ENCODE results near the gene MYO18B.

DNA sequence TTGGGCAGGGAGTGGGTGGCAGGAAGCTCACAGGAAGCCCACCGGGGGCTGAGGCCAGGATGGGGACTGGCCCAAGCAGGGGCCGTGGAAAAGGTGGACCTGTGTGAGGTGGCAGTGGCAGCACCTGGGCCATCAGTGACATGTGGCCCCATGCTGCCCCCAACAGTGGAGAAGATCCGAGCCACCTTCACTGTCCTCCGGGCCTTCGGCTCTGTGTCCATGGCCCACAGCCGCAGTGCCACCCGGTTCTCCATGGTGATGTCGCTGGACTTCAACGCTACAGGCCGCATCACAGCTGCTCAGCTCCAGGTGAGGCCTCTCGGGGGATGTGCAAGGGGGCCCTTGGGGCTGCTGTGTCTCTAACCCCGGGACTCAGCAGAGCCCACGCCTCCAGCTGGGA is 37.9 kb downstream of the MYO18B start:
- TF ChIP-seq CTCF (IDR thresholded peaks at IDR 0.05; ENCODE audit: extremely low read depth in 1 of 2, insufficient read depth in 1 of 2, low read depth in 1 of 2, low read length in 2 of 2) (no peak), POLR2A (IDR thresholded peaks at IDR 0.05; ENCODE audit: low read depth, low read length) (no peak), EZH2 (IDR thresholded peaks at IDR 0.05; ENCODE audit: borderline replicate concordance, low read depth, low read length, severe bottlenecking) (no peak)

All from endothelial cell of umbilical vein (primary cell).